HTERT RPE-1 (cell line): ENCODE results near the gene EIF2S2.
"Not testable (repeated sequence)": the region's sequence is repeated elsewhere in the genome, so short reads cannot be mapped to it uniquely, and the experiment has no call there.

Experiments used
- in situ Hi-C: fragments of 300-500 bp; cut with MboI; formaldehyde crosslinking; loops from 4 replicates; pipeline ENCODE4 v1.14.3; 2020; ENCODE audit warnings: low sequenced_read_pairs

The EIF2S2 gene

GRCh38 chr20:34111702-34112599 lies at the start of gene EIF2S2:
Gene EIF2S2 (minus strand): TSS chr20:34112243. CDS start chr20:34112110, 133 bp downstream.
- in situ Hi-C loops = no loop called here

GRCh38 chr20:34157697-34158096 lies 45.7 kb upstream of the EIF2S2 start:
- in situ Hi-C loops = not testable (repeated sequence)

GRCh38 chr20:34155836-34156235 lies 43.8 kb upstream of the EIF2S2 start:
- in situ Hi-C loops = no loop called here

- in situ Hi-C loops = not testable (repeated sequence)
Measured at GRCh38 chr20:34153169-34153568, 41.1 kb upstream of the EIF2S2 start.

GRCh38 chr20:34152073-34152472 lies 40.0 kb upstream of the EIF2S2 start:
- in situ Hi-C loops = not testable (repeated sequence)

GRCh38 chr20:34150306-34151000 lies 38.4 kb upstream of the EIF2S2 start:
- in situ Hi-C loops = no loop called here

GRCh38 chr20:34145280-34145819 lies 33.3 kb upstream of the EIF2S2 start:
- in situ Hi-C loops = no loop called here

GRCh38 chr20:34143951-34144350 lies 31.9 kb upstream of the EIF2S2 start:
- in situ Hi-C loops = no loop called here

GRCh38 chr20:34142121-34142520 lies 30.1 kb upstream of the EIF2S2 start:
- in situ Hi-C loops = no loop called here

- in situ Hi-C loops = no loop called here
Measured at GRCh38 chr20:34141293-34141692, 29.2 kb upstream of the EIF2S2 start.

GRCh38 chr20:34135525-34136275 lies 23.7 kb upstream of the EIF2S2 start:
- in situ Hi-C loops = not testable (repeated sequence)

GRCh38 chr20:34133365-34133860 lies 21.4 kb upstream of the EIF2S2 start:
- in situ Hi-C loops = not testable (repeated sequence)

GRCh38 chr20:34132943-34133342 lies 20.9 kb upstream of the EIF2S2 start:
- in situ Hi-C loops = not testable (repeated sequence)

- in situ Hi-C loops = not testable (repeated sequence)
Measured at GRCh38 chr20:34132491-34132890, 20.4 kb upstream of the EIF2S2 start.

- in situ Hi-C loops = no loop called here
Measured at GRCh38 chr20:34131491-34131890, 19.4 kb upstream of the EIF2S2 start.

GRCh38 chr20:34129518-34130162 lies 17.6 kb upstream of the EIF2S2 start:
- in situ Hi-C loops = no loop called here

- in situ Hi-C loops = no loop called here
Measured at GRCh38 chr20:34127792-34128191, 15.7 kb upstream of the EIF2S2 start.

GRCh38 chr20:34124469-34125249 lies 12.6 kb upstream of the EIF2S2 start:
- in situ Hi-C loops = no loop called here

- in situ Hi-C loops = no loop called here
Measured at GRCh38 chr20:34123309-34123708, 11.3 kb upstream of the EIF2S2 start.
